ENCODE data around the gene RPTOR.
"Not testable (repeated sequence)": the region's sequence is repeated elsewhere in the genome, so short reads cannot be mapped to it uniquely, and the experiment has no call there.

The RPTOR gene, protein sequence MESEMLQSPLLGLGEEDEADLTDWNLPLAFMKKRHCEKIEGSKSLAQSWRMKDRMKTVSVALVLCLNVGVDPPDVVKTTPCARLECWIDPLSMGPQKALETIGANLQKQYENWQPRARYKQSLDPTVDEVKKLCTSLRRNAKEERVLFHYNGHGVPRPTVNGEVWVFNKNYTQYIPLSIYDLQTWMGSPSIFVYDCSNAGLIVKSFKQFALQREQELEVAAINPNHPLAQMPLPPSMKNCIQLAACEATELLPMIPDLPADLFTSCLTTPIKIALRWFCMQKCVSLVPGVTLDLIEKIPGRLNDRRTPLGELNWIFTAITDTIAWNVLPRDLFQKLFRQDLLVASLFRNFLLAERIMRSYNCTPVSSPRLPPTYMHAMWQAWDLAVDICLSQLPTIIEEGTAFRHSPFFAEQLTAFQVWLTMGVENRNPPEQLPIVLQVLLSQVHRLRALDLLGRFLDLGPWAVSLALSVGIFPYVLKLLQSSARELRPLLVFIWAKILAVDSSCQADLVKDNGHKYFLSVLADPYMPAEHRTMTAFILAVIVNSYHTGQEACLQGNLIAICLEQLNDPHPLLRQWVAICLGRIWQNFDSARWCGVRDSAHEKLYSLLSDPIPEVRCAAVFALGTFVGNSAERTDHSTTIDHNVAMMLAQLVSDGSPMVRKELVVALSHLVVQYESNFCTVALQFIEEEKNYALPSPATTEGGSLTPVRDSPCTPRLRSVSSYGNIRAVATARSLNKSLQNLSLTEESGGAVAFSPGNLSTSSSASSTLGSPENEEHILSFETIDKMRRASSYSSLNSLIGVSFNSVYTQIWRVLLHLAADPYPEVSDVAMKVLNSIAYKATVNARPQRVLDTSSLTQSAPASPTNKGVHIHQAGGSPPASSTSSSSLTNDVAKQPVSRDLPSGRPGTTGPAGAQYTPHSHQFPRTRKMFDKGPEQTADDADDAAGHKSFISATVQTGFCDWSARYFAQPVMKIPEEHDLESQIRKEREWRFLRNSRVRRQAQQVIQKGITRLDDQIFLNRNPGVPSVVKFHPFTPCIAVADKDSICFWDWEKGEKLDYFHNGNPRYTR (N-terminal part only)

GRCh38 chr17:80544655-80545498 is at the start of gene RPTOR:
TSS of gene RPTOR (plus strand) at chr17:80544838. CDS start at chr17:80545630, 792 bp downstream.
- DNase-seq (ENCODE audit: low spot score): peak; percentile 96

GRCh38 chr17:80497726-80498241 is 46.9 kb upstream of the RPTOR start:
- DNase-seq (ENCODE audit: low spot score): no peak

- no peak for DNase-seq (ENCODE audit: low spot score)
These were observed 46.3 kb upstream of the RPTOR start for GRCh38 chr17:80498242-80498919.

DNA sequence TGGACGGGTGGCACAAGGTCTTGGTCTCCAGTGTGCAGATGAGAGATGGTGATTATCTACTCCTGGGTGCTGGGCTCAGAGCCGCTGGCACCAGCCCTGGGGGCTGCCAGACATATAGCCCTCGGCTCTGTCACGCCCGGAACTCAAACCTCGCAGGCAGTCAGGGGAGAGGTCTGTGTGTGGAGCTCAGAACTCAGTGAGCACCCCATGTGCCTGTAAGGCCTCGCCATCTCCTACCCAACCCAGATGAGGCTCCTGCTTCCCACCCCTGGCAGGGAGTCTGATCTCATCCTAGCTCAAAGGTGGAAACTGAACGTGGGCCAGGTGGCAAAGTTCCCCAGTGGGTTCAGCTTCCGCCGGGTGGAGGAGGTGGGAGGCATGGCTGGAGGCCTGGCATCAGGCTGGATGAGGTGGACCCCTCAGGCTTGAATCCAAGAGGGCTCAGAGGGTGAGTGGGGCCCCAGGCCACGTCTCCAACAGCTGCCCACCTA is 45.7 kb upstream of the RPTOR start:
- DNase-seq (ENCODE audit: low spot score): no peak

DNA sequence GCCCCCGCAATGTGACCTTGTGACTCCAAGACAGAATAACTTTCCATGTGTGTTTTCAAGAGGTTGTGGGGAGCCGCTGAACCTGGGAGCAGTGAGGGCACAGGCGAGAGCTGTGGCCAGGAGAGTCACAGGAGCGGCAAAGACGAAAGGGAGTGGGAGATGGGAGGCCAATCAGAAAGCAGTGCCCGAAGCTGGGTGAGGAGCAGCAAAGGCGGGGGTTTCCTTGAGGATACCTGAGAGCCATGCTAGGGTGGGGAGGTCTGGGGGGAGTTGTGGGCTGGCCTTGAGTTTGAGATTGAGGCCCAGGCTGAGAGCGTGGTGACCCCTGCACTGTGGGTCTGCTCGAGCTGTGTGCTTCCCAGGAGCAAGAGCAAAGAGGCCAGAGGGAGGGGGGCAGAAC is 45.1 kb upstream of the RPTOR start:
- no peak for DNase-seq (ENCODE audit: low spot score)

DNA sequence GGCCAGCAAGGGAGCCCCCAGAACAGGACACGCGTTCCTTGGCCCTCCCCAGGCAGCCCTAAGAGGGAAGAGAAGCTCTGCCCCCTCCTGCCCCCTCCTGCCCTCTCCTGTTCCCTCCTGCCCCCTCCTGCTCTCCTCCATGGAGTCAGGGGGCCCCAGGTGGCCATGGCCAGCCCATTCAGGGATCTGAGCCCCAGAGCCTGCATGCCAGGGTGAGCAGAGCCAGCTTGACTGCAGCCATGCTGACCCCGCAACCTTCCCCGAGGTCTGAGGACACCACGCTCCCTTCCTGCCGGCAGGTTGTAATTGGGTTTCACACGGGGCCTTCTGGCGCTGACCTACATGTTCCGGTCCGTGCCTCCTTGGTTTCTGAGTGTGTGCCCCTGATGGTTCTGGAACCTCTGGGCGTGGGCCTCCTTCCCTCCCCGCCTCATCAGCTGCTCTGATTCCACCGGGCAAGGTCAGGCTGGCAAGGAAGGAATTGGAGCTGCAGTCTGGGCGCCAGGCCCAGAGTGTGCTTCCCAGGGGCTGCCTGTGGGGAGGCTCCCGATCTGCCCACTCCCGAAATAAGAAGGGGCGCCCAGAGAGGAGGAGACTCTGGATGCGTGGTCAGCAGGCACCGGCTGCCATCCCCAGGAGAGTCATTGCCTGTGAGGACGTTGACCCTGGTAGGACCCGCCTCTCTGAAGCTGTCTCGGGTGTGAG is 44.5 kb upstream of the RPTOR start:
- no peak for DNase-seq (ENCODE audit: low spot score)

DNA sequence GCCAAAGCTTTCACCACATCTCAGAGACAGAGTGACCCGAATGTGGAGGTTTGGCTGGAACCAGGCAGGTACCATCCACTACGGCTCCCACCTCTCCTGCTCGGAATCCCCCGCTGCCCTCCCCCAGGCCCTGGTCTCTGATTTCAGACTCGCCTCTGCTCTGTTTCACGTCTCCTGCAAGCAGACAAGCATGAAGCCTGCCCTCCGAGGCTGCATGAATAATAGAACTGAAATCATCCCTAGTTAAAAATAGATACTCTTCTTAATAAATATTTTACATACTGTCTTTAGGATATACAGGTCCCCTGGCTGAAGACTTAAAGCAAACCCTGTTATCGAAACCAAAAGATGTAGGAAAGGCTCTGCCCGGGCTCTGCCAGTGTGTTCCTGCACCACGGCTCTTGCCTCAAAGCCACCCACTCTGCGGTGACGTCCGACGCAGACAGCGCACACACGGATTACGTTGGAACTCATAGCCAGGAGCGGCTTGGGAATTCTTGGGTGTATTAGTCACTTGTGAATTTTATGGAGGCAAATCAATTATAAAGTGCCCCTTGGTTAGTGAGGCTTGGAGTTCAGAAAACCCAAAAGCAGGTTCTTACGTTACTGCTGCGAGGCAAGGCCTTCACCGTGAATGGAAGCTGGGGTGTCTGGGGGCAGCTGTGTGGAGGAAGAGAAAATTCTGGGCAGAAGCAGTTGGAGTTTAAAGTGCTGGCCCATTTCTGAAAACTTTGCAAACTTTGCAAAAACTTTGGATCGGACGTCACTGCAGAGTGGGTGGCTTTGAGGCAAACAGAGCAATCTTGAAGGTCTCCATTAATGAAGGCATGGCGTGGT is 42.7 kb upstream of the RPTOR start:
- no peak for DNase-seq (ENCODE audit: low spot score)

GRCh38 chr17:80502578-80502877 is 42.1 kb upstream of the RPTOR start:
- DNase-seq (ENCODE audit: low spot score): no peak

DNA sequence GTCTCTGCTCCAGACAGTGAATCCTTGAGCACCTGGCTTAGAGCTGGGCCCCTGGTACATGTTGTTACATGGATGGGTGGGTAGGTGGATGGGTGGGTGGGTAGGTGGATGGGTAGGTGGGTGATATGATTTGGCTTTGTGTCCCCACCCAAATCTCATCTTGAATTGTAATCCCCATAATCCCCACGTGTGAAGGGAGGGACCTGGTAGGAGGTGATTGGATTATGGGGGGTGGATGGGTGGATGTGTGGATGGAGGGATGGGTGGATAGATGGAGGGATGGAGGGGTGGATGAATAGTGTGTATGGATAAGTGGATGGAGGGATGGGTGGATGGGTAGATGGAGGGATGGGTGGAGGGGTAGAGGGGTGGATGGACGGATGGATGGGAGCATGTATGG is 41.6 kb upstream of the RPTOR start:
- DNase-seq (ENCODE audit: low spot score): no peak

- no peak for DNase-seq (ENCODE audit: low spot score)
These were observed 40.7 kb upstream of the RPTOR start for GRCh38 chr17:80503921-80504320.

- DNase-seq (ENCODE audit: low spot score): no peak
These were observed 39.8 kb upstream of the RPTOR start for GRCh38 chr17:80504686-80505413.

GRCh38 chr17:80507177-80507576 is 37.5 kb upstream of the RPTOR start:
- DNase-seq (ENCODE audit: low spot score): not testable (repeated sequence)

- DNase-seq (ENCODE audit: low spot score): no peak
These were observed 36.7 kb upstream of the RPTOR start for GRCh38 chr17:80507965-80508364.

GRCh38 chr17:80509311-80509710 is 35.3 kb upstream of the RPTOR start:
- no peak for DNase-seq (ENCODE audit: low spot score)

DNA sequence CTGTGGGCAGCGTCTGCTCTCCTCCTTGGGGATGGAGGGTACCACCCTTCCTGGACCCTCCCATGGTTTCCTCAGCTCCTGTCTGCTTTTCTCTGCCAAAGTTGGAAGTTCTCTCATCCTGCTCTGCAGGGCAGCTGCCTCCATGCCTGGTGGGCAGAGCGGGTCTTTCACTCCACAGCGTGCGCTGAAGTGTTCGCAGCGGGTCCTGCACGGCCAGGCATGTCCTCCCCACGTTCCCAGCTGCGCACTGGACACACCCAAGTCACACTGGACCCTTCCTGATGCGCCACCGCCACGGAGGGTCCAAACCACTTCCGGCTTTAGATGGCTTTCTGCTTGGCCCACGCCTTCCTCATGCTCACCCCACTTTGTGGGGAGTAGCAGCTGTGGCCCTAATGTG is 34.5 kb upstream of the RPTOR start:
- no peak for DNase-seq (ENCODE audit: low spot score)

DNA sequence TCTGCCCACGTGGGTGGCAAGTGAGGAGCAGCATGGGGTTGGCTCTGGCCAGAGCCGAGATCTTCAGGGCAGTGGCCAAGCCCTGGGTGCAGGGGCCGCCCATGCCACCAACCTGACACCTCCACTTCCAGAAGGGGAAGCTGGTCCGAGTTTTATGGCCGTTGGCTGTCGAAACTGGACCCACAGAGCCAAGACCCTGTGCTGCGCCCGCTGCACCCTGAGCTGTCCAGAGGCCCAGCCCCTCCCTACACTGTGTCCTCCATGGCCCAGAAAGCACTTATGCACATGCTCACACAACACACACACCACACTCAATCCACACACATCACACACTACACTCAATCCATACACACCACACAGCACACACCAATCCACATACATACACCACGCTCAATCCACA is 33.9 kb upstream of the RPTOR start:
- DNase-seq (ENCODE audit: low spot score): no peak

DNA sequence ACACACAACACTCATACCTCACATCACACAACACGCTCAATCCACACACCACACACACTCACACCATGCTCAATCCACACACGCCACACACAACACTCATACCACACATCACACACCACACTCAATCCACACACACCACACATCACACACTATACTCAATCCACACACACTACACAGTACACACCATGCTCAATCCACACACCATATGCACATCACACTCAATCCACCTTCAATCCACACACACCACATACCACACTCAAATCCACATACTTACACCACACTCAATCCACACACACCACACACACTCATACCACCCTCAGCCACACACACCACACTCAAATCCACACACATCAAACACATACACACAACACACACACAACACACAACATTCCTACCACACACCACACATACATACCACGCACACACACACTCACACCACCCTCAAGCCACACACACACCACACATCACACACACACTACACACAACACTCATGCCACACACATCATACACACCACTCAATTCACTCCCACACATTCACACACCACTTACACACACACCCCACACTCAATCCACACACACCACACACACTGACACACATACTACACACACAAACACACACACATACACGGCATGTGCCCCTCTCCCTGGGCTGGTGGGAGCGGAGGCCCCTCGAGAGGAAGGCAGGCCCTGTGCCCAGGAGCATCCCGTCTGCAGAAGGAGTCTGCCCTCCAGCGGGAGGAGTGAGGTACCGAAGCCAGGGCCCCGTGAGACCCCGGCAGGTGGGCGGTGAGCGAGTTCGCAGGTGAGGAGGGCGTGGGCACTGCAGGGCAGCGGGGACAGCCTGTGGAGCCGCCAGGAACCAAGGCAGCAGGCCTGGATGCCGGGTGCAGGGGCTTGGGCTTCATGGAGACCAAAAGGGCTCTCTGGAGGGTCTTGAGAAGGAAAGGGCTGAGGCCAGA is 33.1 kb upstream of the RPTOR start:
- peak; percentile 81 for DNase-seq (ENCODE audit: low spot score)

- no peak for DNase-seq (ENCODE audit: low spot score)
These were observed 32.4 kb upstream of the RPTOR start for GRCh38 chr17:80512233-80512632.
